Measurements from ENCODE around the gene GOLPH3. TPM values are rescaled to one million over a fixed set of nuclear protein-coding genes. Genes with fewer than 3 reads are reported as not detected.
A peak's percentile ranks its signal among the peaks of the same experiment; 100 is the strongest.
"Not testable (repeated sequence)": the region's sequence is repeated elsewhere in the genome, so short reads cannot be mapped to it uniquely, and the experiment has no call there.

The GOLPH3 gene
- total RNA-seq, 1 donor from 2014 or later = 68.5 TPM

- Mint-ChIP-seq H3K4me3 (ENCODE audit: unreplicated experiment) (no peak overlapping the region), H3K27ac (ENCODE audit: unreplicated experiment) (no peak overlapping the region), H3K27me3 (ENCODE audit: unreplicated experiment) (peaks cover 3% of the 10 kb centered on the region), H3K4me1 (ENCODE audit: low read depth, unreplicated experiment) (no peaks in the 10 kb centered on the region), H3K9me3 (ENCODE audit: unreplicated experiment) (peaks cover 2% of the 10 kb centered on the region), H3K36me3 (ENCODE audit: unreplicated experiment) (peaks cover 7% of the 10 kb centered on the region)
- TF ChIP-seq, protein P1, sequence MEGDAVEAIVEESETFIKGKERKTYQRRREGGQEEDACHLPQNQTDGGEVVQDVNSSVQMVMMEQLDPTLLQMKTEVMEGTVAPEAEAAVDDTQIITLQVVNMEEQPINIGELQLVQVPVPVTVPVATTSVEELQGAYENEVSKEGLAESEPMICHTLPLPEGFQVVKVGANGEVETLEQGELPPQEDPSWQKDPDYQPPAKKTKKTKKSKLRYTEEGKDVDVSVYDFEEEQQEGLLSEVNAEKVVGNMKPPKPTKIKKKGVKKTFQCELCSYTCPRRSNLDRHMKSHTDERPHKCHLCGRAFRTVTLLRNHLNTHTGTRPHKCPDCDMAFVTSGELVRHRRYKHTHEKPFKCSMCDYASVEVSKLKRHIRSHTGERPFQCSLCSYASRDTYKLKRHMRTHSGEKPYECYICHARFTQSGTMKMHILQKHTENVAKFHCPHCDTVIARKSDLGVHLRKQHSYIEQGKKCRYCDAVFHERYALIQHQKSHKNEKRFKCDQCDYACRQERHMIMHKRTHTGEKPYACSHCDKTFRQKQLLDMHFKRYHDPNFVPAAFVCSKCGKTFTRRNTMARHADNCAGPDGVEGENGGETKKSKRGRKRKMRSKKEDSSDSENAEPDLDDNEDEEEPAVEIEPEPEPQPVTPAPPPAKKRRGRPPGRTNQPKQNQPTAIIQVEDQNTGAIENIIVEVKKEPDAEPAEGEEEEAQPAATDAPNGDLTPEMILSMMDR (IDR thresholded peaks at IDR 0.05; ENCODE audit: partially characterized antibody, unreplicated experiment) = no peak
- DNase-seq = no peak
These were observed 8.4 kb upstream of the GOLPH3 start for GRCh38 chr5:32182463-32183063.

- Mint-ChIP-seq H3K27ac (ENCODE audit: unreplicated experiment) (peak overlapping the region; percentile 96), H3K4me3 (ENCODE audit: unreplicated experiment) (peak overlapping the region; percentile 94), H3K36me3 (ENCODE audit: unreplicated experiment) (peaks cover 9% of the 10 kb centered on the region), H3K9me3 (ENCODE audit: unreplicated experiment) (peaks cover 14% of the 10 kb centered on the region), H3K4me1 (ENCODE audit: low read depth, unreplicated experiment) (peaks cover 28% of the 10 kb centered on the region), H3K27me3 (ENCODE audit: unreplicated experiment) (peaks cover 14% of the 10 kb centered on the region)
- TF ChIP-seq, protein P1 (IDR thresholded peaks at IDR 0.05; ENCODE audit: partially characterized antibody, unreplicated experiment) = no peak
- DNase-seq = peak; percentile 50
These were observed 680 bp downstream of the GOLPH3 start for GRCh38 chr5:32173267-32174010.

DNA sequence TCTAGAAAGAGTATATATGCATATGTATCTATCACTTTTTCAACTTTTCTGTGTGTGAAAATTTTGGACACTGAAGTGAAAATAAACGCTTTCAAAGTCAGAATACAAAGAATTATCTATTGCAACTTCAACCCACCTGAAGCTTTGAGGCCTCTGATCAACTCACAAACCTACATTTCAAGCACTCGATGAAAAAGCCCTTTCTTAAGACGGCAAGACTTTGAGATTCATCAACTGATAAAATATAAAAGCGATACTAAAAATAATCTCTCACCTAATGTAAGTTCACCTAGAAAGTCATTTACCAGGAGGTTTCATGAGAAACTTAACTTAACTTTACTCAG lies 1.2 kb downstream of the GOLPH3 start:
- peak overlapping the region; percentile 96 for H3K27ac Mint-ChIP-seq (ENCODE audit: unreplicated experiment)
- H3K9me3 Mint-ChIP-seq (ENCODE audit: unreplicated experiment) = peaks cover 14% of the 10 kb centered on the region
- peaks cover 12% of the 10 kb centered on the region for H3K27me3 Mint-ChIP-seq (ENCODE audit: unreplicated experiment)
- peaks cover 29% of the 10 kb centered on the region for H3K4me1 Mint-ChIP-seq (ENCODE audit: low read depth, unreplicated experiment)
- no peak for DNase-seq
- TF ChIP-seq, protein P1 (IDR thresholded peaks at IDR 0.05; ENCODE audit: partially characterized antibody, unreplicated experiment) = no peak
- H3K4me3 Mint-ChIP-seq (ENCODE audit: unreplicated experiment) = peak overlapping the region; percentile 94
- H3K36me3 Mint-ChIP-seq (ENCODE audit: unreplicated experiment) = peaks cover 8% of the 10 kb centered on the region

GRCh38 chr5:32172186-32172911 lies 1.8 kb downstream of the GOLPH3 start:
- peak; percentile 16 for DNase-seq
- Mint-ChIP-seq H3K9me3 (ENCODE audit: unreplicated experiment) (peaks cover 14% of the 10 kb centered on the region), H3K4me1 (ENCODE audit: low read depth, unreplicated experiment) (peaks cover 29% of the 10 kb centered on the region), H3K4me3 (ENCODE audit: unreplicated experiment) (peak overlapping the region; percentile 94), H3K27ac (ENCODE audit: unreplicated experiment) (peak overlapping the region; percentile 96), H3K27me3 (ENCODE audit: unreplicated experiment) (peaks cover 12% of the 10 kb centered on the region)
- H3K36me3 Mint-ChIP-seq (ENCODE audit: unreplicated experiment) = not testable (repeated sequence)

- Mint-ChIP-seq H3K9me3 (ENCODE audit: unreplicated experiment) (peaks cover 14% of the 10 kb centered on the region), H3K4me3 (ENCODE audit: unreplicated experiment) (peak overlapping the region; percentile 80), H3K36me3 (ENCODE audit: unreplicated experiment) (peaks cover 5% of the 10 kb centered on the region), H3K4me1 (ENCODE audit: low read depth, unreplicated experiment) (peaks cover 29% of the 10 kb centered on the region), H3K27me3 (ENCODE audit: unreplicated experiment) (peaks cover 12% of the 10 kb centered on the region), H3K27ac (ENCODE audit: unreplicated experiment) (peak overlapping the region; percentile 60)
- DNase-seq = no peak
- TF ChIP-seq, protein P1 (IDR thresholded peaks at IDR 0.05; ENCODE audit: partially characterized antibody, unreplicated experiment) = no peak
These were observed 3.6 kb downstream of the GOLPH3 start for GRCh38 chr5:32170303-32171151.

Data from glutamatergic neuron (in vitro differentiated cells).